Measurements from ENCODE around the gene ZSWIM3.

DNA sequence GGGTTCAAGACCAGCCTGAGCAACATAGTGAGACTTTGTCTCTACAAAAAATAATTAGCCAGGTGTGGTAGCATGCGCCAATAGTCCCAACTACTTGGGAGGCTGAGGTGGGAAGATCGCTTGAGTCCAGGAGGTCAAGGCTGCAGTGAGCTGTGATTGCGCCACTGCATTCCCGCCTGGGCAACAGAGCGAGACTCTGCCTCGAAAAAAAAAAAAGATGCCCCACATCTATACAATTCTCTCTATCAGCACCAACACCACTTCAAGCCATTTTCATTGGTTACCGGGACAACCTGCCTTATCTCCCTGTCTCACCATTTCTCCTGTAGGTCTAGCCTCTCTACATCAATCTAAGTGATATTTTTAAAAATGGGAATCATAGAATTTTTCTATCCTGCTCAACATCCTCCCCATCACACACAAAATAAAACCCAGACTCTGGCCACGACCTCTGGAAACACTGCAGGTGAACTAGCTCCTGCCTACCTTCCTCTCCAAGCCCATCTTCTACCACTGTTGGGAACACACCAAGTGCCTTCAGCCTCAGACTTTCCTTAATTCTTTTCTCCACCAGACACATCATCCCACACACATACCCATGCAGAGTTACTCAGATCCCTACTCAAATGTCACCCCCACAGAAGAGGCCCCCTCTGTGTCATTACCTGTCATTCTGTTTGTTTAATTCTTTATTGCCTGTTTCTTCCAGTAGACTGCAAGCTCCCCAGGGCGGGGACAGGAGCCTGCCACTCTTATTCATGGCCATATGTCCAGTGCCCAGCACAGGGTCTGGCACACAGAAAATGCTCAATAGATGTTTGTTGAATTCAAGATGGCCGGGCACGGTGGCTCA is 64.1 kb downstream of the ZSWIM3 start:
- TF ChIP-seq, protein P1, sequence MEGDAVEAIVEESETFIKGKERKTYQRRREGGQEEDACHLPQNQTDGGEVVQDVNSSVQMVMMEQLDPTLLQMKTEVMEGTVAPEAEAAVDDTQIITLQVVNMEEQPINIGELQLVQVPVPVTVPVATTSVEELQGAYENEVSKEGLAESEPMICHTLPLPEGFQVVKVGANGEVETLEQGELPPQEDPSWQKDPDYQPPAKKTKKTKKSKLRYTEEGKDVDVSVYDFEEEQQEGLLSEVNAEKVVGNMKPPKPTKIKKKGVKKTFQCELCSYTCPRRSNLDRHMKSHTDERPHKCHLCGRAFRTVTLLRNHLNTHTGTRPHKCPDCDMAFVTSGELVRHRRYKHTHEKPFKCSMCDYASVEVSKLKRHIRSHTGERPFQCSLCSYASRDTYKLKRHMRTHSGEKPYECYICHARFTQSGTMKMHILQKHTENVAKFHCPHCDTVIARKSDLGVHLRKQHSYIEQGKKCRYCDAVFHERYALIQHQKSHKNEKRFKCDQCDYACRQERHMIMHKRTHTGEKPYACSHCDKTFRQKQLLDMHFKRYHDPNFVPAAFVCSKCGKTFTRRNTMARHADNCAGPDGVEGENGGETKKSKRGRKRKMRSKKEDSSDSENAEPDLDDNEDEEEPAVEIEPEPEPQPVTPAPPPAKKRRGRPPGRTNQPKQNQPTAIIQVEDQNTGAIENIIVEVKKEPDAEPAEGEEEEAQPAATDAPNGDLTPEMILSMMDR (IDR thresholded peaks at IDR 0.05; ENCODE audit: low read depth, low read length, poor library complexity, severe bottlenecking) = no peak
- TF ChIP-seq EZH2phosphoT487 (IDR thresholded peaks at IDR 0.05; ENCODE audit: borderline replicate concordance, low read length) = no peak

Measured in DOHH2 (cell line).